Breast epithelium (tissue), 3 donors: Measurements from ENCODE around the gene UNC45A.

Experiments
- CTCF ChIP-seq, 3 donors: fragments of 450-650 bp; IDR thresholded peaks; one replicate each; pipeline ENCODE4 v1.5.1; 2016 to 2017; ENCODE audit warnings: antibody characterized with exemption in 3 of 3, mild to moderate bottlenecking in 3 of 3, moderate library complexity in 3 of 3
- POLR2A ChIP-seq: fragments of 450-650 bp; IDR thresholded peaks from one replicate; pipeline ENCODE4 v1.6.1; 2016; ENCODE audit warnings: antibody characterized with exemption, mild to moderate bottlenecking, moderate library complexity
- POLR2AphosphoS5 ChIP-seq, 3 donors: sonication (generic); formaldehyde crosslinking; IDR thresholded peaks; one replicate each; pipeline ENCODE4 v1.6.1; 2017; ENCODE audit warnings: antibody characterized with exemption in 3 of 3

GRCh38 chr15:90907051-90907660, 27.9 kb upstream of the UNC45A start:
- TF ChIP-seq POLR2A (no peak), CTCF (IDR thresholded peaks at IDR 0.05) (no peak), POLR2AphosphoS5 (IDR thresholded peaks at IDR 0.05) (no peak)
